Endothelial cell of umbilical vein (primary cell): ENCODE results near the gene MGAT4A.

ENCODE experiments used
- CTCF ChIP-seq, 2 donors: IDR thresholded peaks; 1 replicate in 1 of 2; 2 replicates in 1 of 2; pipeline ENCODE4 v1.5.1; 2011; ENCODE audit warnings: low read length in 2 of 2, mild to moderate bottlenecking in 2 of 2, moderate library complexity in 2 of 2, control low read depth in 1 of 2, inconsistent platforms in 1 of 2, low read depth in 1 of 2; ENCODE audit not compliant: insufficient read depth in 1 of 2; ENCODE audit errors: extremely low read depth in 1 of 2
- EZH2 ChIP-seq: IDR thresholded peaks from 2 replicates; pipeline ENCODE4 v1.6.1; 2012; ENCODE audit warnings: borderline replicate concordance, low read depth, mild to moderate bottlenecking, moderate library complexity, low read length, inconsistent platforms; ENCODE audit not compliant: severe bottlenecking
- FOS ChIP-seq: IDR thresholded peaks from 2 replicates; pipeline ENCODE4 v1.6.1; 2011; ENCODE audit warnings: mild to moderate bottlenecking, low read length, moderate library complexity, borderline replicate concordance; ENCODE audit not compliant: insufficient read depth
- GATA2 ChIP-seq: IDR thresholded peaks from 2 replicates; pipeline ENCODE4 v1.7.0; 2011; ENCODE audit warnings: low read depth, mild to moderate bottlenecking, moderate library complexity, mixed read lengths, low read length; ENCODE audit not compliant: insufficient read length, insufficient read depth
- MAX ChIP-seq: IDR thresholded peaks from 2 replicates; pipeline ENCODE4 v1.6.1; 2011; ENCODE audit not compliant: insufficient read depth, insufficient read length
- MYC ChIP-seq: IDR thresholded peaks from one replicate; pipeline ENCODE4 v1.6.1; 2011; ENCODE audit warnings: mild to moderate bottlenecking, low read depth, low read length
- POLR2A ChIP-seq: IDR thresholded peaks from 2 replicates; pipeline ENCODE4 v1.6.1; 2012; ENCODE audit warnings: low read depth, mild to moderate bottlenecking, control low read depth, low read length
- POLR2AphosphoS5 ChIP-seq: IDR thresholded peaks from 2 replicates; pipeline ENCODE4 v1.6.1; 2012; ENCODE audit warnings: low read depth, mild to moderate bottlenecking, control low read depth, low read length, moderate library complexity; ENCODE audit not compliant: insufficient read depth

- TF ChIP-seq POLR2A = no peak
- TF ChIP-seq CTCF (IDR thresholded peaks at IDR 0.05; ENCODE audit: extremely low read depth in 1 of 2, insufficient read depth in 1 of 2, low read depth in 1 of 2, low read length in 2 of 2) = no peak
- TF ChIP-seq MAX = no peak
- TF ChIP-seq POLR2AphosphoS5 = no peak
- no peak for TF ChIP-seq FOS
- no peak for TF ChIP-seq EZH2
- no peak for TF ChIP-seq GATA2
- TF ChIP-seq MYC = no peak
Measured at GRCh38 chr2:98753801-98754200, 22.9 kb upstream of the MGAT4A start.
